HEK293 (cell line): ENCODE results near the gene PEX7.

Source experiments
- CTCF ChIA-PET: fragments of 350-600 bp; formaldehyde crosslinking; extraction: SDS; loops from one replicate; lab custom pipeline; 2021; ENCODE audit warnings: antibody characterized with exemption; lab: Yijun Ruan, JAX
- POLR2A ChIA-PET: fragments of 300-600 bp; formaldehyde crosslinking; extraction: SDS; loops from one replicate; lab custom pipeline; 2020; ENCODE audit warnings: antibody characterized with exemption, inconsistent platforms; lab: Yijun Ruan, JAX
- H3K27ac ChIP-seq: fragments of 200-500 bp; sonication (Bioruptor generic); 2 replicates; pipeline ENCODE4 v1.5.1; 2014; ENCODE audit warnings: low read depth, low read length, control low read depth, inconsistent platforms; ENCODE audit errors: extremely low read depth
- H3K36me3 ChIP-seq, 2 experiments: fragments of 200-500 bp in 1 of 2; sonication (Bioruptor generic) in 1 of 2; 1 replicate in 1 of 2; 2 replicates in 1 of 2; pipeline ENCODE4 v1.5.1; 2014 to 2017; ENCODE audit warnings: inconsistent platforms in 2 of 2, low read length in 2 of 2; ENCODE audit not compliant: control insufficient read depth in 2 of 2, insufficient read depth in 1 of 2
- H3K4me1 ChIP-seq: fragments of 200-500 bp; sonication (Bioruptor generic); 2 replicates; pipeline ENCODE4 v1.5.1; 2014; ENCODE audit warnings: mild to moderate bottlenecking, low read length, inconsistent platforms; ENCODE audit not compliant: control insufficient read depth, insufficient read depth
- H3K4me3 ChIP-seq: 2 replicates; pipeline ENCODE4 v1.5.1; 2011; ENCODE audit warnings: low read depth, mild to moderate bottlenecking, control low read depth, low read length, moderate library complexity
- H3K9me3 ChIP-seq: fragments of 200-500 bp; sonication (Bioruptor generic); 2 replicates; pipeline ENCODE4 v1.5.1; 2014; ENCODE audit warnings: low read depth, low read length, inconsistent platforms; ENCODE audit not compliant: control insufficient read depth, insufficient read depth
- SCRT2 ChIP-seq: fragments of 450-650 bp; formaldehyde crosslinking; IDR thresholded peaks from 2 replicates; pipeline ENCODE4 v1.5.1; 2016; ENCODE audit warnings: missing biosample characterization, missing genetic modification characterization
- ZBTB44 ChIP-seq: fragments of 450-650 bp; IDR thresholded peaks from 2 replicates; pipeline ENCODE4 v1.5.1; 2018; ENCODE audit warnings: missing biosample characterization, mild to moderate bottlenecking, missing genetic modification characterization
- ZNF221 ChIP-seq: fragments of 450-650 bp; formaldehyde crosslinking; IDR thresholded peaks from 2 replicates; pipeline ENCODE4 v1.5.1; 2017; ENCODE audit warnings: missing biosample characterization, missing genetic modification characterization, borderline replicate concordance
- ZNF280C ChIP-seq: fragments of 450-650 bp; formaldehyde crosslinking; IDR thresholded peaks from 2 replicates; pipeline ENCODE4 v1.5.1; 2016; ENCODE audit warnings: missing biosample characterization, missing genetic modification characterization
- ZNF280D ChIP-seq: fragments of 450-650 bp; formaldehyde crosslinking; IDR thresholded peaks from 2 replicates; pipeline ENCODE4 v1.5.1; 2016; ENCODE audit warnings: missing biosample characterization, missing genetic modification characterization
- ZNF302 ChIP-seq: fragments of 450-650 bp; formaldehyde crosslinking; IDR thresholded peaks from 2 replicates; pipeline ENCODE4 v1.5.1; 2016; ENCODE audit warnings: missing biosample characterization, missing genetic modification characterization, low read depth
- ZNF398 ChIP-seq: fragments of 450-650 bp; formaldehyde crosslinking; IDR thresholded peaks from 2 replicates; pipeline ENCODE4 v1.5.1; 2017; ENCODE audit warnings: missing biosample characterization, missing genetic modification characterization
- ZNF513 ChIP-seq: fragments of 450-650 bp; IDR thresholded peaks from 2 replicates; pipeline ENCODE4 v1.5.1; 2018; ENCODE audit warnings: missing biosample characterization, missing genetic modification characterization
- ZNF561 ChIP-seq: fragments of 450-650 bp; IDR thresholded peaks from 2 replicates; pipeline ENCODE4 v1.5.1; 2018; ENCODE audit warnings: missing biosample characterization, missing genetic modification characterization, borderline replicate concordance
- ZNF654 ChIP-seq: fragments of 450-650 bp; formaldehyde crosslinking; IDR thresholded peaks from 2 replicates; pipeline ENCODE4 v1.5.1; 2016; ENCODE audit warnings: low read depth, missing biosample characterization, missing genetic modification characterization
- ZNF837 ChIP-seq: fragments of 450-650 bp; formaldehyde crosslinking; IDR thresholded peaks from 2 replicates; pipeline ENCODE4 v1.5.1; 2016; ENCODE audit warnings: missing biosample characterization, missing genetic modification characterization
- TF ChIP-seq, protein P1 (sequence below): fragments of 450-650 bp; formaldehyde crosslinking; IDR thresholded peaks from 2 replicates; pipeline ENCODE4 v1.5.1; 2016; ENCODE audit warnings: missing biosample characterization, missing genetic modification characterization
- TF ChIP-seq, protein P2 (sequence below): fragments of 450-650 bp; formaldehyde crosslinking; IDR thresholded peaks from 2 replicates; pipeline ENCODE4 v1.5.1; 2016; ENCODE audit warnings: missing biosample characterization, missing genetic modification characterization

PEX7 gene

DNA sequence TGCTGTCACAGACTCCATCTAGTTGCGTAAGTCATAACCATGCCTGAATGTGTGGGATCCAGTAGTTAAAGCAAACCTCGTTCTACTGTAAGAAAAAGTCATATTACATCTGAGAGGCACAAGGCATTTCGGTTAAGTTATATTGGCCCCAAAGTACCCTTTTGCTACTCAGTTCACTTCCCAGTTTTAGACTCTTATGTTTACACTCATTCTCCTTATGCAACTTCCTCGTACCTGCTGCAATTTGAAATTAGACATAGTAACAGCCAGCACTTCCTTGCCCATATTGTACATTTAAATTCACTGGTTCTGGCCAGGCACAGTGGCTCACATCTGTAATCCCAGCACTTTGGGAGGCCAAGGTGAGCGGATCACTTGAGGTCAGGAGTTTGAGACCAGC lies 37.0 kb downstream of the PEX7 start:
- POLR2A ChIA-PET, result no interaction called here
- TF ChIP-seq ZBTB44 (no peak), SCRT2 (no peak), ZNF398 (tag by site-specific recombination) (no peak), ZNF221 (tag by site-specific recombination) (no peak), ZNF280D (tag by site-specific recombination) (no peak), ZNF654 (tag by site-specific recombination) (no peak), ZNF561 (tag by site-specific recombination) (no peak), ZNF837 (tag by site-specific recombination) (no peak), ZNF280C (tag by site-specific recombination) (no peak), ZNF302 (tag by site-specific recombination) (no peak)
- TF ChIP-seq, protein P1, sequence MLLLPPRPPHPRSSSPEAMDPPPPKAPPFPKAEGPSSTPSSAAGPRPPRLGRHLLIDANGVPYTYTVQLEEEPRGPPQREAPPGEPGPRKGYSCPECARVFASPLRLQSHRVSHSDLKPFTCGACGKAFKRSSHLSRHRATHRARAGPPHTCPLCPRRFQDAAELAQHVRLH (tag by site-specific recombination), result no peak
- CTCF ChIA-PET, result interaction anchor here (1.0 to 2.4 kb wide), 2 partner anchors 13 to 67 kb away, joined by 3 to 11 read pairs; partner anchors contain the start of gene MAP3K5
- Histone ChIP-seq H3K27ac (no peak overlapping the region), H3K4me3 (no peak overlapping the region), H3K4me1 (no peaks in the 10 kb centered on the region), H3K36me3 (peaks cover 0 to 3% of the 10 kb centered on the region in 2 experiments), H3K9me3 (no peaks in the 10 kb centered on the region)

DNA sequence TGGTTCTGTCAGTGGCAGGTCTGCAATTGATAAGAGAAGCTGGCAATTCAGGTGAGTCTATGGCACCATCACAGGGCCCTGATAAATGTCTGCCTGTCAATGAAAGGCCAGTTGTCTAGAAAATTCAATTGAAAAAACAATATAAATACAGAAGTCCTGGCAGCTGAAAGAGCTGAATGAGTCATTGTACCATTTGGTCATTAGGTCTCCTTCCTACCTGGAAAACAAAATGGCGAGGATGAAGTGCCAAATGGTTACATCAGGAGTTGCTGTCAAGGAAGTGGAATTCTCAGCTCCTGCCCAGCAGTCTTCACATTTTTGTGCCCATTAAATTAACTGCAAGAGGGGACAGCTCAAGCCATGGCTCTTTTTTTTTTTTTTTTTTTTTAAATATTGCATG lies 37.7 kb downstream of the PEX7 start:
- POLR2A ChIA-PET, result no interaction called here

More for the DNA sequence above, 37.7 kb downstream of the PEX7 start:
- Histone ChIP-seq H3K36me3 (peaks cover 0 to 3% of the 10 kb centered on the region in 2 experiments), H3K4me1 (no peaks in the 10 kb centered on the region), H3K27ac (no peak overlapping the region), H3K4me3 (no peak overlapping the region), H3K9me3 (no peaks in the 10 kb centered on the region)
- CTCF ChIA-PET, result interaction anchor here (0.6 kb wide), 1 partner anchor 234 kb away, joined by 4 read pairs; no protein-coding TSS in a partner anchor
- TF ChIP-seq, protein P2, sequence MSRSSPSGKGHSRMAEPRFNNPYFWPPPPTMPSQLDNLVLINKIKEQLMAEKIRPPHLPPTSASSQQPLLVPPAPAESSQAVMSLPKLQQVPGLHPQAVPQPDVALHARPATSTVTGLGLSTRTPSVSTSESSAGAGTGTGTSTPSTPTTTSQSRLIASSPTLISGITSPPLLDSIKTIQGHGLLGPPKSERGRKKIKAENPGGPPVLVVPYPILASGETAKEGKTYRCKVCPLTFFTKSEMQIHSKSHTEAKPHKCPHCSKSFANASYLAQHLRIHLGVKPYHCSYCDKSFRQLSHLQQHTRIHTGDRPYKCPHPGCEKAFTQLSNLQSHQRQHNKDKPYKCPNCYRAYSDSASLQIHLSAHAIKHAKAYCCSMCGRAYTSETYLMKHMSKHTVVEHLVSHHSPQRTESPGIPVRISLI (tag by site-specific recombination), result 0 out of 2 replicates have a peak, but pooled peaks have one; percentile 24
- TF ChIP-seq ZNF513 (tag by site-specific recombination), result no peak
